Measurements from ENCODE around the gene MBOAT1.
"Not testable (repeated sequence)": the region's sequence is repeated elsewhere in the genome, so short reads cannot be mapped to it uniquely, and the experiment has no call there.

The MBOAT1 gene

GRCh38 chr6:20246125-20246524 is 33.9 kb upstream of the MBOAT1 start:
- no peak overlapping the region for H3K9ac ChIP-seq (ENCODE audit: low read length in 5 of 5)
- peaks cover 0 to 7% (median 0%) of the 10 kb centered on the region in 5 donors for H3K9me3 ChIP-seq (ENCODE audit: control insufficient read depth in 5 of 5, low read length in 5 of 5)

GRCh38 chr6:20244807-20245681 is 32.8 kb upstream of the MBOAT1 start:
- not testable (repeated sequence) for H3K27ac ChIP-seq (ENCODE audit: low read depth, low read length); H3K36me3 ChIP-seq (ENCODE audit: control insufficient read depth in 5 of 5, insufficient read depth in 5 of 5, low read length in 5 of 5); H3K9ac ChIP-seq (ENCODE audit: low read length in 5 of 5); H3K4me3 ChIP-seq (ENCODE audit: low read depth in 1 of 5, low read length in 5 of 5); H3K4me1 ChIP-seq (ENCODE audit: control insufficient read depth in 5 of 5, insufficient read depth in 5 of 5, low read length in 5 of 5); H3K27me3 ChIP-seq (ENCODE audit: control insufficient read depth in 5 of 5, insufficient read depth in 4 of 5, low read length in 5 of 5); H3K9me3 ChIP-seq (ENCODE audit: control insufficient read depth in 5 of 5, low read length in 5 of 5)

More at GRCh38 chr6:20246125-20246524, 33.9 kb upstream of the MBOAT1 start:
- no peaks in the 10 kb centered on the region for H3K36me3 ChIP-seq (ENCODE audit: control insufficient read depth in 5 of 5, insufficient read depth in 5 of 5, low read length in 5 of 5)
- H3K4me3 ChIP-seq (ENCODE audit: low read depth in 1 of 5, low read length in 5 of 5) = no peak overlapping the region
- no peaks in the 10 kb centered on the region for H3K4me1 ChIP-seq (ENCODE audit: control insufficient read depth in 5 of 5, insufficient read depth in 5 of 5, low read length in 5 of 5)
- no peaks in the 10 kb centered on the region for H3K27me3 ChIP-seq (ENCODE audit: control insufficient read depth in 5 of 5, insufficient read depth in 4 of 5, low read length in 5 of 5)
- H3K27ac ChIP-seq (ENCODE audit: low read depth, low read length) = no peak overlapping the region

- H3K36me3 ChIP-seq (ENCODE audit: control insufficient read depth in 5 of 5, insufficient read depth in 5 of 5, low read length in 5 of 5) = no peaks in the 10 kb centered on the region
- H3K4me1 ChIP-seq (ENCODE audit: control insufficient read depth in 5 of 5, insufficient read depth in 5 of 5, low read length in 5 of 5) = no peaks in the 10 kb centered on the region
- H3K27ac ChIP-seq (ENCODE audit: low read depth, low read length) = no peak overlapping the region
- no peaks in the 10 kb centered on the region for H3K27me3 ChIP-seq (ENCODE audit: control insufficient read depth in 5 of 5, insufficient read depth in 4 of 5, low read length in 5 of 5)
- peaks cover 0 to 7% (median 0%) of the 10 kb centered on the region in 5 donors for H3K9me3 ChIP-seq (ENCODE audit: control insufficient read depth in 5 of 5, low read length in 5 of 5)
- no peak overlapping the region for H3K9ac ChIP-seq (ENCODE audit: low read length in 5 of 5)
- no peak overlapping the region for H3K4me3 ChIP-seq (ENCODE audit: low read depth in 1 of 5, low read length in 5 of 5)
Measured at GRCh38 chr6:20243288-20243687, 31.0 kb upstream of the MBOAT1 start.

GRCh38 chr6:20242397-20242796 is 30.1 kb upstream of the MBOAT1 start:
- no peak overlapping the region for H3K9ac ChIP-seq (ENCODE audit: low read length in 5 of 5)
- no peak overlapping the region for H3K27ac ChIP-seq (ENCODE audit: low read depth, low read length)
- H3K9me3 ChIP-seq (ENCODE audit: control insufficient read depth in 5 of 5, low read length in 5 of 5) = peaks cover 0 to 7% (median 0%) of the 10 kb centered on the region in 5 donors
- H3K36me3 ChIP-seq (ENCODE audit: control insufficient read depth in 5 of 5, insufficient read depth in 5 of 5, low read length in 5 of 5) = no peaks in the 10 kb centered on the region
- H3K27me3 ChIP-seq (ENCODE audit: control insufficient read depth in 5 of 5, insufficient read depth in 4 of 5, low read length in 5 of 5) = no peaks in the 10 kb centered on the region
- H3K4me3 ChIP-seq (ENCODE audit: low read depth in 1 of 5, low read length in 5 of 5) = no peak overlapping the region
- no peaks in the 10 kb centered on the region for H3K4me1 ChIP-seq (ENCODE audit: control insufficient read depth in 5 of 5, insufficient read depth in 5 of 5, low read length in 5 of 5)

GRCh38 chr6:20241102-20241501 is 28.8 kb upstream of the MBOAT1 start:
- Histone ChIP-seq H3K9ac (ENCODE audit: low read length in 5 of 5) (no peak overlapping the region), H3K4me1 (ENCODE audit: control insufficient read depth in 5 of 5, insufficient read depth in 5 of 5, low read length in 5 of 5) (no peaks in the 10 kb centered on the region), H3K27me3 (ENCODE audit: control insufficient read depth in 5 of 5, insufficient read depth in 4 of 5, low read length in 5 of 5) (no peaks in the 10 kb centered on the region), H3K36me3 (ENCODE audit: control insufficient read depth in 5 of 5, insufficient read depth in 5 of 5, low read length in 5 of 5) (no peaks in the 10 kb centered on the region), H3K9me3 (ENCODE audit: control insufficient read depth in 5 of 5, low read length in 5 of 5) (peaks cover 0 to 7% (median 0%) of the 10 kb centered on the region in 5 donors), H3K27ac (ENCODE audit: low read depth, low read length) (no peak overlapping the region), H3K4me3 (ENCODE audit: low read depth in 1 of 5, low read length in 5 of 5) (no peak overlapping the region)

GRCh38 chr6:20238688-20239587 is 26.7 kb upstream of the MBOAT1 start:
- no peaks in the 10 kb centered on the region for H3K36me3 ChIP-seq (ENCODE audit: control insufficient read depth in 5 of 5, insufficient read depth in 5 of 5, low read length in 5 of 5)
- peaks cover 0 to 7% (median 0%) of the 10 kb centered on the region in 5 donors for H3K9me3 ChIP-seq (ENCODE audit: control insufficient read depth in 5 of 5, low read length in 5 of 5)
- no peak overlapping the region for H3K9ac ChIP-seq (ENCODE audit: low read length in 5 of 5)
- H3K27ac ChIP-seq (ENCODE audit: low read depth, low read length) = no peak overlapping the region
- no peaks in the 10 kb centered on the region for H3K27me3 ChIP-seq (ENCODE audit: control insufficient read depth in 5 of 5, insufficient read depth in 4 of 5, low read length in 5 of 5)
- H3K4me1 ChIP-seq (ENCODE audit: control insufficient read depth in 5 of 5, insufficient read depth in 5 of 5, low read length in 5 of 5) = no peaks in the 10 kb centered on the region
- H3K4me3 ChIP-seq (ENCODE audit: low read depth in 1 of 5, low read length in 5 of 5) = no peak overlapping the region

- Histone ChIP-seq H3K4me3 (ENCODE audit: low read depth in 1 of 5, low read length in 5 of 5) (no peak overlapping the region), H3K36me3 (ENCODE audit: control insufficient read depth in 5 of 5, insufficient read depth in 5 of 5, low read length in 5 of 5) (no peaks in the 10 kb centered on the region), H3K27ac (ENCODE audit: low read depth, low read length) (no peak overlapping the region), H3K27me3 (ENCODE audit: control insufficient read depth in 5 of 5, insufficient read depth in 4 of 5, low read length in 5 of 5) (no peaks in the 10 kb centered on the region), H3K9me3 (ENCODE audit: control insufficient read depth in 5 of 5, low read length in 5 of 5) (no peaks in the 10 kb centered on the region), H3K9ac (ENCODE audit: low read length in 5 of 5) (no peak overlapping the region), H3K4me1 (ENCODE audit: control insufficient read depth in 5 of 5, insufficient read depth in 5 of 5, low read length in 5 of 5) (no peaks in the 10 kb centered on the region)
Measured at GRCh38 chr6:20237677-20238460, 25.6 kb upstream of the MBOAT1 start.

- no peaks in the 10 kb centered on the region for H3K36me3 ChIP-seq (ENCODE audit: control insufficient read depth in 5 of 5, insufficient read depth in 5 of 5, low read length in 5 of 5)
- H3K27ac ChIP-seq (ENCODE audit: low read depth, low read length) = no peak overlapping the region
- no peaks in the 10 kb centered on the region for H3K9me3 ChIP-seq (ENCODE audit: control insufficient read depth in 5 of 5, low read length in 5 of 5)
- H3K27me3 ChIP-seq (ENCODE audit: control insufficient read depth in 5 of 5, insufficient read depth in 4 of 5, low read length in 5 of 5) = no peaks in the 10 kb centered on the region
- H3K9ac ChIP-seq (ENCODE audit: low read length in 5 of 5) = no peak overlapping the region
- H3K4me1 ChIP-seq (ENCODE audit: control insufficient read depth in 5 of 5, insufficient read depth in 5 of 5, low read length in 5 of 5) = no peaks in the 10 kb centered on the region
- H3K4me3 ChIP-seq (ENCODE audit: low read depth in 1 of 5, low read length in 5 of 5) = no peak overlapping the region
Measured at GRCh38 chr6:20236909-20237600, 24.8 kb upstream of the MBOAT1 start.

- Histone ChIP-seq H3K27me3 (ENCODE audit: control insufficient read depth in 5 of 5, insufficient read depth in 4 of 5, low read length in 5 of 5) (no peaks in the 10 kb centered on the region), H3K9ac (ENCODE audit: low read length in 5 of 5) (no peak overlapping the region), H3K4me3 (ENCODE audit: low read depth in 1 of 5, low read length in 5 of 5) (no peak overlapping the region), H3K4me1 (ENCODE audit: control insufficient read depth in 5 of 5, insufficient read depth in 5 of 5, low read length in 5 of 5) (no peaks in the 10 kb centered on the region), H3K36me3 (ENCODE audit: control insufficient read depth in 5 of 5, insufficient read depth in 5 of 5, low read length in 5 of 5) (no peaks in the 10 kb centered on the region), H3K9me3 (ENCODE audit: control insufficient read depth in 5 of 5, low read length in 5 of 5) (no peaks in the 10 kb centered on the region), H3K27ac (ENCODE audit: low read depth, low read length) (no peak overlapping the region)
Measured at GRCh38 chr6:20236344-20236743, 24.1 kb upstream of the MBOAT1 start.

Measured in subcutaneous abdominal adipose tissue (tissue), 5 donors.